ENCODE results near the gene FDX2.
A peak's percentile ranks its signal among the peaks of the same experiment; 100 is the strongest.

FDX2 gene

DNA sequence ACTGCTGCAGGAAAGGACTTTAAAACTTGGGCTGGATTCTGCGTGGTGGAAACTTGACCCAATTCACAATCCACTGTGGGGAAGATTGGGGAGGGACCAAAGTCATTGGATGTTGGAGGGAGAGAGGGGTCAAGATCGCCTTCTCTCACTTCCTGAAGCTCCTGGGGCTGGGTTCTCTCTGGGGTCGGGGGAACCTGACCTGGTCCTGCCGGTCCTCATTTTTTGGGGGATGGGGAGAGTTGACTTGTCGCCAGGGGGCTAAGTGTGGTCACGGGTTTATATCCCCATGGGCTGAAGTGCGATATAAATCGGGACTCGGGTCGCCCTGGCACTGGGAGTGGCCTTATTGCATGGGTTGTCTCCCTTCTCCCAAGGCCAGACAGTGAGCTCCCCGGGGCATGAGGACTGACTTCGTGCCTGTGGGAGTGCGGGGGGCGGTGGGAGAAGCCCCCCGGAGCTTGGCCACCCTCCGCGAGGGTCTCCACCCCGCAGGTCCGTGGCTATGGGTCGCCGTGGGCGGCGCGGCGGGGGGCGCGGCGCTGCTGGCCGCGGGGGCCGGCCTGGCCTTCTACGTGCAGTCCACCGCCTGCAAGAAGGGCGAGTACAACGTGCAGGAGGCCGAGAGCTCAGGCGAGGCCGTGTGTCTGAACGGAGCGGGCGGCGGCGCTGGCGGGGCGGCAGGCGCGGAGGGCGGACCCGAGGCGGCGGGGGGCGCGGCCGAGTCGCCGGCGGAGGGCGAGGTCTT, 19.8 kb downstream of the FDX2 start:
- Histone ChIP-seq H3K4ac (ENCODE audit: low read length) (no peak overlapping the region), H3K27ac (replicated peaks; ENCODE audit: low read length) (no peak overlapping the region), H3K23ac (ENCODE audit: low read depth, low read length, poor library complexity) (no peak overlapping the region), H3K9ac (ENCODE audit: low read depth, low read length, poor library complexity) (no peak overlapping the region), H3K36me3 (replicated peaks in 1 of 2; ENCODE audit: control insufficient read depth in 2 of 2, insufficient read depth in 2 of 2, low read length in 2 of 2) (no peaks in the 10 kb centered on the region), H3K18ac (ENCODE audit: low read length) (peak overlapping the region; percentile 81), H2BK120ac (ENCODE audit: low read depth, low read length) (no peak overlapping the region), H3K4me2 (ENCODE audit: insufficient read depth, low read length, poor library complexity, severe bottlenecking) (peak overlapping the region; percentile 48), H3K27me3 (ENCODE audit: control insufficient read depth in 3 of 3, insufficient read depth in 3 of 3, low read depth in 1 of 3, low read length in 3 of 3) (peaks cover 51 to 63% (median 61%) of the 10 kb centered on the region in 3 experiments), H3K4me3 (ENCODE audit: low read length in 2 of 2) (peak overlapping the region in 1 of 2 donors; percentile 24), H3K79me1 (ENCODE audit: low read depth, low read length) (no peaks in the 10 kb centered on the region), H4K91ac (ENCODE audit: low read depth, low read length, poor library complexity) (no peak overlapping the region), H3K4me1 (ENCODE audit: control insufficient read depth in 2 of 2, insufficient read depth in 1 of 2, low read depth in 1 of 2, low read length in 2 of 2) (peaks cover 17 to 19% of the 10 kb centered on the region in 2 donors), H2AFZ (ENCODE audit: low read length) (peak overlapping the region; percentile 90), H2BK12ac (ENCODE audit: low read length) (peak overlapping the region; percentile 30), H3K9me3 (replicated peaks in 1 of 2; ENCODE audit: control insufficient read depth in 2 of 2, insufficient read depth in 1 of 2, low read depth in 1 of 2, low read length in 2 of 2) (peaks cover 5 to 6% of the 10 kb centered on the region in 2 donors), H2AK5ac (ENCODE audit: low read depth, low read length) (peak overlapping the region; percentile 56), H2BK15ac (ENCODE audit: low read length) (no peak overlapping the region), H3K14ac (ENCODE audit: low read length) (no peak overlapping the region), H4K8ac (ENCODE audit: low read depth, low read length) (no peak overlapping the region), H2BK5ac (ENCODE audit: low read length) (peak overlapping the region; percentile 5)
- no CpG with 5 or more reads among the region's 58 CpGs for WGBS, 2 donors (ENCODE audit: extremely low coverage in 2 of 2, insufficient read length in 2 of 2, insufficient replicate concordance in 1 of 2)
- no peak for DNase-seq (ENCODE audit: low spot score)

DNA sequence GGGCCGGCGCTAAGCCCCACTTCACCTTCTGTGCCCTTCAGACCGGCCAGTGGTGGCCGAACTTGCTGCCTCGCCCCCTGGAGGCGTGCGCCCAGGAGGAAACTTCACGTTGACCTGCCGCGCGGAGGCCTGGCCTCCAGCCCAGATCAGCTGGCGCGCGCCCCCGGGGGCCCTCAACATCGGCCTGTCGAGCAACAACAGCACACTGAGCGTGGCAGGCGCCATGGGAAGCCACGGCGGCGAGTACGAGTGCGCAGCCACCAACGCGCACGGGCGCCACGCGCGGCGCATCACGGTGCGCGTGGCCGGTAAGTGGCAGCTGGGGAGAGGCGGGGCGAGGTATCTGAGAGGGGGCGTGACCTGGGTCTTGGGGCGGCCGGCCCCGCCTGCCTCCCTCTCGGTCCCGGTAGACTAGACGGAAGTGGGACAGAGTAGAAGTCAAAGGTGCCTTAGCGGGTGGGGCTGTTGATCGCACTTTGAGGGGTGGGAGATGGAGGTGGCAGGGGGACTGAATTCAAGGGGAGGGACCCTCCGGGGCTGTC, 20.4 kb downstream of the FDX2 start:
- no peak for DNase-seq (ENCODE audit: low spot score)
- Histone ChIP-seq H2AFZ (ENCODE audit: low read length) (no peak overlapping the region), H3K9ac (ENCODE audit: low read depth, low read length, poor library complexity) (no peak overlapping the region), H3K4me1 (ENCODE audit: control insufficient read depth in 2 of 2, insufficient read depth in 1 of 2, low read depth in 1 of 2, low read length in 2 of 2) (peaks cover 23 to 26% of the 10 kb centered on the region in 2 donors), H3K23ac (ENCODE audit: low read depth, low read length, poor library complexity) (peak overlapping the region; percentile 80), H2BK12ac (ENCODE audit: low read length) (no peak overlapping the region), H2BK120ac (ENCODE audit: low read depth, low read length) (no peak overlapping the region), H4K8ac (ENCODE audit: low read depth, low read length) (no peak overlapping the region), H2BK5ac (ENCODE audit: low read length) (peak overlapping the region; percentile 5), H3K27me3 (ENCODE audit: control insufficient read depth in 3 of 3, insufficient read depth in 3 of 3, low read depth in 1 of 3, low read length in 3 of 3) (peaks cover 58 to 70% (median 67%) of the 10 kb centered on the region in 3 experiments), H2BK15ac (ENCODE audit: low read length) (no peak overlapping the region), H4K91ac (ENCODE audit: low read depth, low read length, poor library complexity) (no peak overlapping the region), H3K14ac (ENCODE audit: low read length) (no peak overlapping the region), H3K79me1 (ENCODE audit: low read depth, low read length) (no peaks in the 10 kb centered on the region), H3K18ac (ENCODE audit: low read length) (peak overlapping the region; percentile 83), H3K36me3 (replicated peaks in 1 of 2; ENCODE audit: control insufficient read depth in 2 of 2, insufficient read depth in 2 of 2, low read length in 2 of 2) (no peaks in the 10 kb centered on the region), H3K4ac (ENCODE audit: low read length) (no peak overlapping the region), H3K27ac (replicated peaks; ENCODE audit: low read length) (no peak overlapping the region), H2AK5ac (ENCODE audit: low read depth, low read length) (no peak overlapping the region), H3K4me2 (ENCODE audit: insufficient read depth, low read length, poor library complexity, severe bottlenecking) (no peak overlapping the region), H3K4me3 (ENCODE audit: low read length in 2 of 2) (no peak overlapping the region), H3K9me3 (replicated peaks in 1 of 2; ENCODE audit: control insufficient read depth in 2 of 2, insufficient read depth in 1 of 2, low read depth in 1 of 2, low read length in 2 of 2) (peaks cover 5 to 8% of the 10 kb centered on the region in 2 donors)
- no CpG with 5 or more reads among the region's 48 CpGs for WGBS, 2 donors (ENCODE audit: extremely low coverage in 2 of 2, insufficient read length in 2 of 2, insufficient replicate concordance in 1 of 2)

DNA sequence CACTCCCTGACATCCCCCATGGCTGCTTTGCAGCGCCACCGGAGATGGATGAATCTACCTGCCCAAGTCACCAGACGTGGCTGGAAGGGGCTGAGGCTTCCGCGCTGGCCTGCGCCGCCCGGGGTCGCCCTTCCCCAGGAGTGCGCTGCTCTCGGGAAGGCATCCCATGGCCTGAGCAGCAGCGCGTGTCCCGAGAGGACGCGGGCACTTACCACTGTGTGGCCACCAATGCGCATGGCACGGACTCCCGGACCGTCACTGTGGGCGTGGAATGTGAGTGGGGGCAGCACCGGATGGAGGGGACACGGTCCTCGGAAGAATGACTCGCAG, 21.5 kb downstream of the FDX2 start:
- no peak overlapping the region for H3K4ac ChIP-seq (ENCODE audit: low read length)
- H2AK5ac ChIP-seq (ENCODE audit: low read depth, low read length) = peak overlapping the region; percentile 24
- no peaks in the 10 kb centered on the region for H3K36me3 ChIP-seq (replicated peaks in 1 of 2; ENCODE audit: control insufficient read depth in 2 of 2, insufficient read depth in 2 of 2, low read length in 2 of 2)
- H3K27me3 ChIP-seq (ENCODE audit: control insufficient read depth in 3 of 3, insufficient read depth in 3 of 3, low read depth in 1 of 3, low read length in 3 of 3) = peaks cover 64 to 77% (median 73%) of the 10 kb centered on the region in 3 experiments
- H2BK15ac ChIP-seq (ENCODE audit: low read length) = peak overlapping the region; percentile 58
- no peak overlapping the region for H2BK120ac ChIP-seq (ENCODE audit: low read depth, low read length)
- no peak overlapping the region for H3K14ac ChIP-seq (ENCODE audit: low read length)
- H4K91ac ChIP-seq (ENCODE audit: low read depth, low read length, poor library complexity) = no peak overlapping the region
- H3K4me3 ChIP-seq (ENCODE audit: low read length in 2 of 2) = peak overlapping the region in 1 of 2 donors; percentile 59
- WGBS, 2 donors (ENCODE audit: extremely low coverage in 2 of 2, insufficient read length in 2 of 2, insufficient replicate concordance in 1 of 2) = no CpG with 5 or more reads among the region's 25 CpGs
- peaks cover 26 to 28% of the 10 kb centered on the region in 2 donors for H3K4me1 ChIP-seq (ENCODE audit: control insufficient read depth in 2 of 2, insufficient read depth in 1 of 2, low read depth in 1 of 2, low read length in 2 of 2)
- no peak overlapping the region for H2AFZ ChIP-seq (ENCODE audit: low read length)
- no peak overlapping the region for H3K4me2 ChIP-seq (ENCODE audit: insufficient read depth, low read length, poor library complexity, severe bottlenecking)
- H3K18ac ChIP-seq (ENCODE audit: low read length) = peak overlapping the region; percentile 35
- no peak overlapping the region for H3K27ac ChIP-seq (replicated peaks; ENCODE audit: low read length)
- H2BK5ac ChIP-seq (ENCODE audit: low read length) = no peak overlapping the region
- peak overlapping the region; percentile 50 for H3K9ac ChIP-seq (ENCODE audit: low read depth, low read length, poor library complexity)
- no peak overlapping the region for H4K8ac ChIP-seq (ENCODE audit: low read depth, low read length)
- peak overlapping the region; percentile 73 for H2BK12ac ChIP-seq (ENCODE audit: low read length)
- peaks cover 5 to 8% of the 10 kb centered on the region in 2 donors for H3K9me3 ChIP-seq (replicated peaks in 1 of 2; ENCODE audit: control insufficient read depth in 2 of 2, insufficient read depth in 1 of 2, low read depth in 1 of 2, low read length in 2 of 2)
- DNase-seq (ENCODE audit: low spot score) = no peak
- H3K23ac ChIP-seq (ENCODE audit: low read depth, low read length, poor library complexity) = peak overlapping the region; percentile 98
- no peaks in the 10 kb centered on the region for H3K79me1 ChIP-seq (ENCODE audit: low read depth, low read length)

DNA sequence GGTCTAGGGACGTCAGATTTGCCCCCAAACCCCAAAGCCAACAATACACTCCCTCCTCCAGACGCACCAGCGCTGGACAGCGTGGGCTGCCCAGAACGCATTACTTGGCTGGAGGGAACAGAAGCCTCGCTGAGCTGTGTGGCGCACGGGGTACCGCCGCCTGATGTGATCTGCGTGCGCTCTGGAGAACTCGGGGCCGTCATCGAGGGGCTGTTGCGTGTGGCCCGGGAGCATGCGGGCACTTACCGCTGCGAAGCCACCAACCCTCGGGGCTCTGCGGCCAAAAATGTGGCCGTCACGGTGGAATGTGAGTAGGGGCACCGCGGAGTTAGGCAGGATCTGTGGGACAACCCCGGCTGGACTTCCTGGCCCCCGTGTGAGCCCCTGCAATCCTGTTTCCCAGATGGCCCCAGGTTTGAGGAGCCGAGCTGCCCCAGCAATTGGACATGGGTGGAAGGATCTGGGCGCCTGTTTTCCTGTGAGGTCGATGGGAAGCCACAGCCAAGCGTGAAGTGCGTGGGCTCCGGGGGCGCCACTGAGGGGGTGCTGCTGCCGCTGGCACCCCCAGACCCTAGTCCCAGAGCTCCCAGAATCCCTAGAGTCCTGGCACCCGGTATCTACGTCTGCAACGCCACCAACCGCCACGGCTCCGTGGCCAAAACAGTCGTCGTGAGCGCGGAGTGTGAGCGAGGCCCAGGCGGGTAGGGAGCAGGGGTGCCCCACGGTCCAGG, 22.0 kb downstream of the FDX2 start:
- H3K27ac ChIP-seq (replicated peaks; ENCODE audit: low read length) = no peak overlapping the region
- H3K4me3 ChIP-seq (ENCODE audit: low read length in 2 of 2) = peak overlapping the region in 1 of 2 donors; percentile 59
- H3K9ac ChIP-seq (ENCODE audit: low read depth, low read length, poor library complexity) = peak overlapping the region; percentile 53
- H3K23ac ChIP-seq (ENCODE audit: low read depth, low read length, poor library complexity) = peak overlapping the region; percentile 98
- H2BK15ac ChIP-seq (ENCODE audit: low read length) = peak overlapping the region; percentile 58
- peaks cover 28 to 32% of the 10 kb centered on the region in 2 donors for H3K4me1 ChIP-seq (ENCODE audit: control insufficient read depth in 2 of 2, insufficient read depth in 1 of 2, low read depth in 1 of 2, low read length in 2 of 2)
- no peak overlapping the region for H3K4me2 ChIP-seq (ENCODE audit: insufficient read depth, low read length, poor library complexity, severe bottlenecking)
- no peak overlapping the region for H3K4ac ChIP-seq (ENCODE audit: low read length)
- no peak for DNase-seq (ENCODE audit: low spot score)
- H3K36me3 ChIP-seq (replicated peaks in 1 of 2; ENCODE audit: control insufficient read depth in 2 of 2, insufficient read depth in 2 of 2, low read length in 2 of 2) = no peaks in the 10 kb centered on the region
- H3K18ac ChIP-seq (ENCODE audit: low read length) = peak overlapping the region; percentile 17
- H2AK5ac ChIP-seq (ENCODE audit: low read depth, low read length) = peak overlapping the region; percentile 24
- peaks cover 5 to 8% of the 10 kb centered on the region in 2 donors for H3K9me3 ChIP-seq (replicated peaks in 1 of 2; ENCODE audit: control insufficient read depth in 2 of 2, insufficient read depth in 1 of 2, low read depth in 1 of 2, low read length in 2 of 2)
- no peak overlapping the region for H3K14ac ChIP-seq (ENCODE audit: low read length)
- no CpG with 5 or more reads among the region's 49 CpGs for WGBS, 2 donors (ENCODE audit: extremely low coverage in 2 of 2, insufficient read length in 2 of 2, insufficient replicate concordance in 1 of 2)
- H2BK12ac ChIP-seq (ENCODE audit: low read length) = peak overlapping the region; percentile 1
- peaks cover 69 to 81% (median 75%) of the 10 kb centered on the region in 3 experiments for H3K27me3 ChIP-seq (ENCODE audit: control insufficient read depth in 3 of 3, insufficient read depth in 3 of 3, low read depth in 1 of 3, low read length in 3 of 3)
- no peak overlapping the region for H2BK5ac ChIP-seq (ENCODE audit: low read length)
- no peak overlapping the region for H2AFZ ChIP-seq (ENCODE audit: low read length)
- no peak overlapping the region for H2BK120ac ChIP-seq (ENCODE audit: low read depth, low read length)
- H4K91ac ChIP-seq (ENCODE audit: low read depth, low read length, poor library complexity) = no peak overlapping the region
- H3K79me1 ChIP-seq (ENCODE audit: low read depth, low read length) = no peaks in the 10 kb centered on the region
- H4K8ac ChIP-seq (ENCODE audit: low read depth, low read length) = no peak overlapping the region

Measured in neuronal stem cell (in vitro differentiated cells).